ENCODE data around the gene AMN.

The AMN gene

GRCh38 chr14:102930138-102930752 is 7.8 kb downstream of the AMN start:
- DNase-seq = no peak

- no peak for DNase-seq
Observed at GRCh38 chr14:102930753-102931579, 8.5 kb downstream of the AMN start.

GRCh38 chr14:102931580-102932285 is 9.3 kb downstream of the AMN start:
- no peak for DNase-seq

GRCh38 chr14:102932484-102933248 is 10.2 kb downstream of the AMN start:
- no peak for DNase-seq

- no peak for DNase-seq
Observed at GRCh38 chr14:102933618-102934231, 11.3 kb downstream of the AMN start.

GRCh38 chr14:102935756-102936155 is 13.3 kb downstream of the AMN start:
- DNase-seq = no peak

GRCh38 chr14:102937331-102938175 is 15.1 kb downstream of the AMN start:
- no peak for DNase-seq

GRCh38 chr14:102938191-102938590 is 15.7 kb downstream of the AMN start:
- DNase-seq = no peak

GRCh38 chr14:102939329-102939728 is 16.9 kb downstream of the AMN start:
- DNase-seq = no peak

GRCh38 chr14:102939820-102940561 is 17.5 kb downstream of the AMN start:
- no peak for DNase-seq

GRCh38 chr14:102940729-102941362 is 18.4 kb downstream of the AMN start:
- no peak for DNase-seq

GRCh38 chr14:102941419-102942011 is 19.1 kb downstream of the AMN start:
- no peak for DNase-seq

- no peak for DNase-seq
Observed at GRCh38 chr14:102942069-102942468, 19.6 kb downstream of the AMN start.

- DNase-seq = no peak
Observed at GRCh38 chr14:102943454-102943853, 21.0 kb downstream of the AMN start.

- DNase-seq = no peak
Observed at GRCh38 chr14:102943979-102944378, 21.5 kb downstream of the AMN start.

GRCh38 chr14:102944448-102945330 is 22.2 kb downstream of the AMN start:
- no peak for DNase-seq

GRCh38 chr14:102945346-102946130 is 23.1 kb downstream of the AMN start:
- DNase-seq = no peak
